HK-2 (cell line): ENCODE measurements around the gene PLPPR1.

Source experiments
- DNase-seq: peaks from one replicate; pipeline ENCODE4 v3.0.0-alpha.2; 2018; ENCODE audit not compliant: unreplicated experiment

PLPPR1 gene

GRCh38 chr9:101341958-101342357, 313.4 kb downstream of the PLPPR1 start:
- DNase-seq = no peak

- no peak for DNase-seq
These were observed 314.1 kb downstream of the PLPPR1 start for GRCh38 chr9:101342595-101342994.

- no peak for DNase-seq
These were observed 321.8 kb downstream of the PLPPR1 start for GRCh38 chr9:101350285-101350684.

GRCh38 chr9:101352892-101353463, 324.5 kb downstream of the PLPPR1 start:
- DNase-seq = no peak

GRCh38 chr9:101353683-101354082, 325.2 kb downstream of the PLPPR1 start:
- DNase-seq = no peak

GRCh38 chr9:101354143-101354764, 325.7 kb downstream of the PLPPR1 start:
- no peak for DNase-seq

GRCh38 chr9:101354765-101355708, 326.5 kb downstream of the PLPPR1 start:
- DNase-seq = no peak

GRCh38 chr9:101356619-101357018, 328.1 kb downstream of the PLPPR1 start:
- no peak for DNase-seq

GRCh38 chr9:101359679-101360078, 331.2 kb downstream of the PLPPR1 start:
- DNase-seq = no peak

- DNase-seq = no peak
These were observed 332.1 kb downstream of the PLPPR1 start for GRCh38 chr9:101360647-101361046.

- DNase-seq = no peak
These were observed 333.9 kb downstream of the PLPPR1 start for GRCh38 chr9:101362450-101362849.

- no peak for DNase-seq
These were observed 336.7 kb downstream of the PLPPR1 start for GRCh38 chr9:101365181-101365580.

- no peak for DNase-seq
These were observed 337.7 kb downstream of the PLPPR1 start for GRCh38 chr9:101366038-101366756.

GRCh38 chr9:101367323-101367722, 338.8 kb downstream of the PLPPR1 start:
- DNase-seq = no peak

- no peak for DNase-seq
These were observed 340.8 kb downstream of the PLPPR1 start for GRCh38 chr9:101369286-101369685.

GRCh38 chr9:101369884-101370531, 341.5 kb downstream of the PLPPR1 start:
- DNase-seq = no peak

GRCh38 chr9:101371813-101372212, 343.3 kb downstream of the PLPPR1 start:
- no peak for DNase-seq

- no peak for DNase-seq
These were observed 344.0 kb downstream of the PLPPR1 start for GRCh38 chr9:101372327-101373118.
